Mesenteric fat pad (tissue), 1 donor: ENCODE data around the gene ALDH1A3. TPM values are rescaled to one million over a fixed set of nuclear protein-coding genes. Genes with fewer than 3 reads are reported as not detected.

ENCODE experiments used
- DNase-seq: peaks from one replicate; pipeline ENCODE4 v3.0.0-alpha.2; 2020; ENCODE audit warnings: low spot score
- total RNA-seq: library from RNA; stranded (reverse); fragmentation: NEBNext Ultra II Directional; extraction: Animal tissue kit (Norgen Biotek cat#: 25700); gene quantifications from one replicate; pipeline ENCODE4 v1.2.1, GENCODE V29; 2021
- donor health status: DM: yes; HTN: yes; CAD: no.

The ALDH1A3 gene
- total RNA-seq, 1 donor from 2014 or later, result 194 TPM

DNA sequence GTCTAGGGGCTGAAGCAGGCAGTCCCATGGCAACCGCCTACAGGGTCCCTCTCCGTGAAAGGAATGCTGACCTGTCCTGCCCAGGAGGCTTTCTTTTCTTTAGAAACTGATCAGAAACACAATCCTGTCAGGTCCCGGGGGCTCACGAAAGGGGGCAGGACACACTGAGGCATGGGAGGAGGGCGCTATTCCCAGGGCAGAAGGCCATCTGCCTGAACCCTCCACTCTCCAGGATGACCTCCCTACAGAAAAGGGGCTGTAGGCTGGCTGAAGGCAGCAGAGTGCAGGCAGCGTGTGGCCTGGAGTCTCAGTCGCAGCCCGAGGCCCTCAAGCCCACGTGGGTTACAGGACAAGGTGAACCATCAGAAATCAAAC lies 21.2 kb downstream of the ALDH1A3 start:
- DNase-seq, result peak; percentile 74

DNA sequence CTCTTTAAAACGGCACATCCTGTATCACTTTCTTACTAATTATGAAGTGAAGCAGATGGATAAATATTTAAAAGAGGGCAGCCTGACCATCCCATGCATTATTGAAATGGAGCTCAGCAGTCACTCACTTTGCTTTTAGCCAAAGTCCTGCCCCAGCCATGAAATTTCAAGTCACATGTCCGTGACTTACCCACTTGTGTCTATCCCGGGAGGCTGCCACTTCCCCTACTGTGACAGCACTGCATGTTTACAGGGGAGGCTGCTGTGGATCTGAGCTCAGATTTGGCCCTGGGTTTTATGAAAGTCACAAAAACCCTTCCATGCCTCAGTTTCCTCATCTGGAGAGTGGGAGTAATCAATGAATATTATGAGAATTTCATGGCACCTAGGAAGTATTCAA lies 21.7 kb downstream of the ALDH1A3 start:
- DNase-seq, result peak; percentile 64

DNA sequence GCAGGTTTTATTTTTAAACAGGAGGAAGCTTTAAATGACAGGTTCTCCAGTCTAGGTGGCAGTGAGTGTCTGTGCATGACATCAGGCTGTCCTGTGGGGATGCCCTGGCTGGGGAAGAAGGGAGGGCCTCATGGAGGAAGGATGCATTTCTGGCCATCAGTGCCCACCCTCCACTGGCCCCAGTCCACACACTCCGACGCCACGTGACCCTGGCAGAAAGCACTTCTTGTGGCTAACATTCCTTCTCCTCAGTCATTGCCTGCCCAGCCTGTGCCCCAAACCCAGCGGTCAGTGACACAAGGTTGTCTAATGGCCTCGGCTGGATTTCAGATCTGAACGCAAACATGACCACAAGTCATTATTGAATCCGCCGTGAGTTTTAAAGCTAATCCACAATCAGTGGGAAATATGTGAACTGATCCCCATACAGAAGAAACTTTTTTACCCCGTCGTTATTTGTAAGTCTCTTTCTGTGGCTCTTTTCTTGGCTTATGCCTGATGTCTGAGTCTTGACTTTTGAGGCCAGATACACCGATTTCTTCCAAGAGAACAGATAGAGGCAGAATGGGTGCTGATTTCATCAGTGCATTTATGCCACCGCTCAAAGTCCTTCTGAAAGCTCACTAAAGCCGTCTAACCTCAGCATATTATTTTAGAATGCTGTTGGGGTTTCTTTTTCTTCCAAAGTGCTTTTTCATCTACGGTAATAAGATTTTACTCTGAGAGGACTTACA lies 22.2 kb downstream of the ALDH1A3 start:
- peak; percentile 78 for DNase-seq

DNA sequence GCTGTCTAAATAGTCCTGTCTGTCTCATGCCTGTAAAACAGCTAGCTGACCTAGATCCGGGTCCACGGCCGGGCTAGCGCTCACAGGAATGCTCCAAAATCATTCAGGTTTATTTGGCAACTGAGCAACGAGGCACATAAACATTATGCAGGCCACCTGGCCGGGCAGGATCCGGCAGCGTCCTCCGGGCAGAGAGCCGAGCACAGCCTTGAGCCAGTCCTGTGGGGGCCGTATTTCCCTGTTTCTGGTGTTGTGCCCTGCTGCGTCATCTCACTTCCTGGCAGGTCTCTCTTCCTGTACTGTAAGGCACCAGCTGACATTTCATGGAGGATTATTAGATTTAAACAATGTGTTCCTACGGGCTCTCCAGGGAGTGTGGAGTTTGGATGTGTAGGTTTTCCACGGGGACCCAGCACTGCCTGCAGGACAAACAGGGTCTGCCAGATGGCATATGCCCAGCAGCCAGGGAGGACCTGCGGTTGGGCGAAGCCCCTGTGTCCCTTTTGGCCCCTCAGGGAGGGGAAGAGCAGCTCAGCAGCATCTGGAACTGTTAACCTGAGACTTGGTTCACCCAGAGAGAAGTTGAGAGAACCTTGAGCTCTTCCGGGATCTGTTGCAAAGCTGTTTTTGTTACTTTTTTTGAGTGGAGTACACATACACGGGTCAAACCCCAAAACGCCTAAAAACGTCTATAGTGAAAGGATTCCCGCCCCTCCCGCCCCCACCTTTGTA lies 23.0 kb downstream of the ALDH1A3 start:
- DNase-seq, result peak; percentile 89

DNA sequence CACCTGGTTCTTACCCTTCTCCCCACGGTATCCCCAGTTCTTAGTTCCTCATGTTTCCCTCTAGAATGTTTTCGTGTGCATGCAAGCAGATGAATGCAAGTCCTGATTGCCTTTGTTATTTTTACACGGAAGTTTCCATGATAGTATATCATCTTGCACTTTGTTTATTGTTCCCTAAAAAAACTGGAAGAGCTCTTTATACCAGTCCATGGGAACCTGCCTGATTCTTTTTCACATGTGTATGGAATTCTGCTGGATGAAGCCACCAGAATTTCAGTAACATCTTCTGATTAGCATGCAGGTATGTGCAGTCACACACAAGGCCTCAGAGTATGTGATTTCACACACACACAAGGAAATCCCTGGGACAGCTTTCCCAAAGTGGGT lies 23.5 kb downstream of the ALDH1A3 start:
- DNase-seq, result no peak

DNA sequence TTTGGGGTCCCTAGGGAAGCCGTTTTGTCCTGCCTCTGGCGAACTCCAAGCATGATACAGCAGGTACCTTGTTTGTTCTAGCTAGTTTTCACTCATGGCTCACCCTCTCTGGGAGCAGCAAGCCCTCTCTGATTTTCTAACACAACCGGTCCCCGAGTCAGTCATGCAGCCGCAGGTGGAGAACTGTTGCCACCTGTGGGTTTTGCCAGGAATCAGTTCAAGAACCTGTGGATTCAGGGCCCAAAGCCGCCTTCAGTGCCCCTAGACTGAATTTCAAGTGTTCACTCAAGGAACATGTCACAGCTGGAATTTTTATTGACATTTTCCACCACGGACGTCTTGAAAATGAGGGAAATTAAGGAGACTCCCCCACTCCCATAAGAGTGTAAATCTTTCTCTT lies 26.2 kb downstream of the ALDH1A3 start:
- DNase-seq, result peak; percentile 39

DNA sequence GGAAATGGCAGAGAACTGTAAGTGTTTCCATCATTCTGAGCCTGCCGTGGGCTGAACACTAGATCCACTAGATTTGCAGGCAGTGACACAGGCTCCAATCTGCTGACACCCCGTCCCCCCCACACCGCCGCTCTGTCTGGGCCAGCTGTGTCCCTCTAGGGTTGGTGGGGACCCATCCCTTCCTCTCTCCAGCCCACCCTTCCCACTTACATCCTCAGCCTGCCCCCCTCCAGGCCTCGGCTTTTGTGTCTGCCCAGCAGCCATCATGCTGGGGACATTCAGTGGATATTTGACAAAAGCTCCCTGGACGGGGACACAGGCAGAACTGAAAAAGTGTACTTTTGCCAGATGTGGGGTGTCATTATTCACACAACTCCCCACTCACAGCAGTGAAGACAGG lies 28.8 kb downstream of the ALDH1A3 start:
- peak; percentile 55 for DNase-seq

DNA sequence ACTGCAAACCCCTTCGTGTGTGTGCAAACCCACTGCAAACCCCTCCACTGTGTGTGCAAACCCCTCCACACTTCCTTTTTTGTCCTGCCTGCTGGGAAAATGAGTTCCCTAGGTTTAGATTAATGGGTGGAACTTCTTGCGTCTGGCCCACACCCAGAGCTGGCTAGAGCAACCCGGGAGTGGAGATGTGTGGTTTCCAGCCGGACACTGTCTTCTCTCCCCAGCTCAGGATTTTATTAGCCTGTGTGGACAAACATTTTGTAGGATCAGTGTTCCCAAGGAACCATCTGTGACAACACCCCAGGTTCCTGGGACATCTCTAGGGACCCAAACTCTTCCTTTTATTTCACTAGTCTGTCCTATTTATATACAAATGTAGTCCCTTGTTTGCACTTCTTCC lies 29.9 kb downstream of the ALDH1A3 start:
- no peak for DNase-seq

DNA sequence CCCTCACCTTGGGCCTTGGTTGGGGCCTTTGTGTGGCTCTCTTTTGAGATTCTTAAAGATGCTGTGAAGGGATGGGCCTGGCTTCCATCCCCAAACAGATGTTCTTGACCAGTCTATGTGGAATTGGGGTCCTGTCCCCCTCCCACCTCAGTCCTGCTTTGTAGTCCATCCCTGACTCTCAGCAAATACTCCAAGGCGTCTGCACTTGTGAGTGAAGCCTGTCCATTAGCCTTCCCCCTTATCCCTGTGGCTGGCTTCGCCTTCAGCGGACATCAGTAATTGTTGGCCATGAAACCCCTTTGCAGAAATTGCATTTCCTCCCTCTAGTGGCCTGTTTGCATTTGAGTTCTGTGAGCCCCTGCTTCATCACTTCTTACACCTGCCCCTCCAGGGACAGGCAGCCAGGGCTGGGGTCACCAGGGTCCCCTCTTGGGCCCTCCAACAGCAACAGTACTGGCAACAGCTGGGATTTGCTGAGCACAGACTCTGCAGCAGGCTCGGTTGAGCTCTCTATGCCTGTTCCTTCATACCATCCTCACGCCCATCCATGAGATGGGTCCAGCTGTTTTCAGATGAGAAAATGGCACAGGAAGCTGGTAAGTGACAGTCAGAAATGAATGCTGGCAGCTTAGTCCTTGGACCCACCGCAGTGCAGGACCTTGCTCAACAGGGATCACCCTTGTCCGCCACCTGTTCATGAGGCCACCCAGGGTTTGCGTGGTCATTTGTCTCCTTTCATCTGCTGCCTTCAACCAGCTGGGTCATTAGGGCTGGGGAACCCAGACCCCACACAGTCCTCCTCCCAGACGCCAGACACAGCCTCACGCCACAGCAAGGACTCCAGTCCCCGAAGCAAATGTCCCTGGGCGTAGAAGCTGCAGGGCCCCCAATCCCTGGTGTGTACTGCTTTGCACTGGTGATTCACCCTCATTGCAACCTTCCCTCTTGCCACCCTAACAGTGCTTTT lies 30.6 kb downstream of the ALDH1A3 start:
- peak; percentile 68 for DNase-seq

DNA sequence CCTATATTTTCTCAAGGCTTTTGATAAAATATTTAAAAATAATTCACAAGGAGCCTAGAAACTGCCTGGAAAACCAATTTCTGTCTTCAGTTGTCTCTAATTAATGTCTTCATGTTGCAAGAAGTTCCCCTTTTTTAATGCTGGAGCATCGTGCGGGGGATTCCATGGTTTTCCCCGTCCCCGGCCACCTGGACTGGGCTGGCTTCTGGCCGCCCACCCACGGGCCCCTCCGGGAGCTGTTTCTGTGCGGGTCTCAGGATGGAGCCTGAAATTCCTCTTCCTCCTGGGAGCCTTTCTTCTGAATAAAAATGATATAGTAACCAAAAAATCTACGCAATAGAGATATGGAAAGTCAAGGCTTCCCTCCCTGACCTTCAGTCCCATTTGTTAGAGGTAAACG lies 31.5 kb downstream of the ALDH1A3 start:
- peak; percentile 51 for DNase-seq

DNA sequence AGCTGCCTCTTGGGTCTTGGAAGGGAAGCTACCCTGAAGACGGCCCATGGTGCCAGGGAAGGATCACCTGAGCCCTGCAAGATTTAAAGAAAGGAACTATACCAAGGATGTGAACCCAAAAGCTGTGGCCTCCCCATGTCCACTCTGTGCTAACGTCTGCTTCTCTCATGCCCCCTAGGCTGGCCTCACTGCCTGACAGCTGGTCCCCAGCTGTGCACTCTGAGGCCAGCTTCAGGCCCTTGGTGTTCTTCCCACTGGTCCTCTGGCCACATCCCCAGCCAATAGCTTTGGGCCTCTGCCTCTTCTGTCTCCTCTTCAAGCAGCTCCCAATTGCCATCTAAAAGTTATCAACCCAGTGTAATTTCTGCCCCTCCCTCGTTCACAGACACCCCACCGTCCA lies 34.3 kb downstream of the ALDH1A3 start:
- DNase-seq, result peak; percentile 51

DNA sequence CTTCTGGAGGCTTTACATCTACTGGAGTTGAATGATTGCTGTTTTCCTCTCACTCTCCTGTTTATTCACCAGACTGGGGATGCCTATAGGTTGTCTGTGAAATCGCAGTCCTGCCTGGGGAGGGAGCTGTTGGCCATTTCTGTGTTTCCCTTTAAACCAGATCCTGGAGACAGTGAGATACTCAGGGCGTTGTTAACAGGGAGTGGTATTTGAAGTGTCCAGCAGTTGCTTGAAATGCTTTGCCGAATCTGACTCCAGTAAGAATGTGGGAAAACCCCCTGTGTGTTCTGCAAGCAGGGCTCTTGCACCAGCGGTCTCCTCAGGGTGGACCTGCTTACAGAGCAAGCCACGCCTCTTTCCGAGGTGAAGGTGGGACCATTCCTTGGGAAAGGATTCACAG lies 35.2 kb downstream of the ALDH1A3 start:
- peak; percentile 37 for DNase-seq

DNA sequence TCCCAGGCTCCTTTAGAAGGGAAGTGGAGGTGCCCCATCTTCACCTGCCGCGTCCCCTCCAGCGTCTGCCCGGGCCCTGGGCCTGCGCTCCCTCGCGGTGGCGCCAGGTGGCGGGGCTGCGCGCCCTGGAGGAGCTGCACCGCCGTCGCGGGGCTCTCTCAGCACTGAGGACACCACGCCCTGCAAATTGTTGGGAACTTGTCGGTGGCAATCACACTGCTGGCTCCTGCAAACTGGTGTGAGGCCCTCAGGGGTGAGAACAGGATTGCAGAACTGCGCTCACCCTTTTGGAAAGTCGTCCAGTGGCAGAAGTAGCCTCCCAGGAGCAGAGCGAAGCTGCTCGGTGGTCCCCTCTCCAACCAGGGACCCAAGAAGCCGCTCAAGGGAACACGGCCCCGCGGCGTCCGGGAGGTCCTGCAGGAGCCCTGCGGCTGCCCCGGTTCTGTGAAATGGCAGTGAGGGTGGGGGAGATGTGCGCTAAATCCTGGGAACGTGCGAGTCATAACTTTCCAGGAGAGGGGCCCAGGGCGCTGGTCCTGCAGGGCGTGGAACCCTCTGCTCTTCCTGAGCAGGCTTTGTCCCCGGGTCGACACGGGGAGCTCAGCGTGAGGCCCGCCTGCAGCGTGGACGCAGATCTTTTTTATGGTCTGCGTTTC lies 38.5 kb downstream of the ALDH1A3 start:
- DNase-seq, result peak; percentile 96

DNA sequence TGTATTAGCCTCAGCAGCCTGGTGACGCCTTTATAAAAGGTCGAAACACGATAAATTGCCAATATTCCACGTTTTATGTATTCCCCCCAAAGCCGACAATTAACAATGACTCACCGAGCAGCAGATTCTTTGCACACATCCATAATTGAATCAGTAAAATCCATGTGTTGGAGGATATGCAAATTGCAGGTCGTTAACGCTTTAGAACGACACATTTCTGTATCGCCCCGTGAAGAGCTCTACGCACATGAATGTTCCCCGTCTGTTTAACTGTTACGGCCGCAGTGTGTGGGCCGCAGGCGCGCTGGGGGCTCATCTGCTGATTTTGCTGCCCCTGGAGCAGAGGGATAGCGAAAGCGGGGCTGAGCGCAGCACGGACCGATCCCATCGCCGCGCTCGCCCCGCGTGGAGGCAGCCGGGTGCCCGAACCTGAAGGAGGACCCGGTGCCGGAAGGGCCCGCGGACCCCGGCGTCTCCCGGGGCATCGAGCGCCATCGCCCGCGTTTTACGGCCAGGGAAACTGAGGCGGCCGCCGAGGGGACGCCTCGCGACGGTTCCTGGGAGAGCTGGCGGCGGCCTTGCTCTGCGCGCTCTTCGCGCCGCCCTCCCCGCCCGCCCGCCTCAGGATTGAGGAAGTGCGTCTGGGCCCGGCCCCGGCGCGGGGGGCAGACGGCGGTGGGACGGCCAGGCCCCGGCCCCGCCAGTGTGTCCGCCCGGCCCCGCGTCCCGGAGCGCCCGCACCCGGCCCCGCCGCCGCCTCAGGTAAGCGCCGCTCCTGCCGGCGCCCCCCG lies 39.3 kb downstream of the ALDH1A3 start, which contains the start of gene LRRK1:
Gene LRRK1, plus strand, starts transcription at position 668 of the 791 bp plus-strand sequence. CDS start 5,276 bp downstream, outside the sequence.
- peak; percentile 92 for DNase-seq

DNA sequence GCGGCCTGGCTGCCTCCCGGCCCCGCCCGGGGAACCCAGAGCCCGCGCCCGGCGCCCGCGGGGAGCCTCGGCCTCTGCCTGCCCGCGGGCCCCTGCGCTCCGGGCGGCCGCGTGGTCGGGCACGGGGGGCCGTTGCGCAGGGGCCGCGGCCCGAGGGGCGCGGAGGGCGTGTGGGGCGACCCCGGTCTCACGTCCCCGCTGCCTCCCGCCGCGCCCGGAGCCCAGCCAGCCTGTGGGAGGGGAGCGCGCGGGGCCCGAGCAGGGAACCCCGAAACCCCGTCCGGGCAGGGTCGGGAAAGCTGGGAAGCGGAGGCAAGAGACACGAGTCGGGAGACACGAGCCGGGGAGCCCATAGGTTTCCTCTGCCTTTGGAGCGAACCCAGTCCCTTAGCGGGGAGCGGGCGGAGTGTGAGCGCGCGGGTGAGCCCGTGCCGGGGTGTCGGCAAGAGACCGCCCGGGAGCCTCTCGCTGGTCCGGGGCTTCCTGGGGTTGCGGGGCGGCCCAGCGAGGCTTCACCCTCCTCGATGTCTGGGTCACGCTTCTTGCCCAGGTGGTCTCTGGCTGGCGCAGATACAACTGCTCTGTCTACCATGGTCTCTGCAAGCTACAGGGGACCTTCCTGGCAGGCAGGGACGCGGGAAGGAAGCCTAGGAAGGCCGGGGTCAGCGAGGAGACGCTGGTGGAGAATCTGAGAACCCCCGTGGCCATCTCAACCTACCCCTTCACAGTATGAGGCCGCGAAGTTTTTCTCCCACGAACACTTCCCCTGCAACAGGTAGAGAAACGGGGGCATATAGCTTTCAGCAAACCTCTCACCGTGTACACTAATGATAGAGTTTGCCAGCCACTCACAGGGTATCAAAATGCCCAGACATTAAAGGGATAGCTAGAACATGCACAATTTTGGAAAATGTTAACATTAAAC lies 40.1 kb downstream of the ALDH1A3 start:
- DNase-seq, result peak; percentile 89

DNA sequence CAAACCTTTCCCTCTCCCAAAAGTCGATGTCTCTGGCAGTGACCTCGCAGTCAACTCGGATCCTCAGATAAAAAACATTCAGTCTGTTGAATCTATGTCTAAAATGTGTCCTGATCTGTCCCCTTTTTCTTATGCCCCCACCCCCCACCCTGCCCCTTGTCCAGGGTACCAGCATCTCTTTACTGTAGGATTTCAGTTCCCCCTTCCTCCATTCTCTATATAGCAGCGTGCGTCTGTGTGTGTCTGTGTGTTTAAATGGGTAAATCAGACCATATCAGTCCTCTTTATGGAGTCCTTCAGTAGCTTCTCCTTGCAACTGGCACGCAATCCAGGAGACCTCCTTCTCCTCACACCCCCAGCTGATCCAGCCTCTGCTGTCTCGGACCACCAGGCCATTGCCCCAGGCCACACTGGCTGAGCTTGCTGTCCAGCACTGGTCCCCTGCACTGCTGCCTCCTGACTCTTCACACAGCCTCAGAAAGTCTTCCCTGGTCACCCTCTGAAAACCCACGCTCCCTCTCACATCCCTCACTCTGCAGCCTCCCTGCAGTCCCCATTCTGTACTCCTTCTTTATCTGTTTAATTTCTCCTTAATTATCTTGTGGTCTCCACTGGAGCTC lies 41.0 kb downstream of the ALDH1A3 start:
- DNase-seq, result peak; percentile 84

DNA sequence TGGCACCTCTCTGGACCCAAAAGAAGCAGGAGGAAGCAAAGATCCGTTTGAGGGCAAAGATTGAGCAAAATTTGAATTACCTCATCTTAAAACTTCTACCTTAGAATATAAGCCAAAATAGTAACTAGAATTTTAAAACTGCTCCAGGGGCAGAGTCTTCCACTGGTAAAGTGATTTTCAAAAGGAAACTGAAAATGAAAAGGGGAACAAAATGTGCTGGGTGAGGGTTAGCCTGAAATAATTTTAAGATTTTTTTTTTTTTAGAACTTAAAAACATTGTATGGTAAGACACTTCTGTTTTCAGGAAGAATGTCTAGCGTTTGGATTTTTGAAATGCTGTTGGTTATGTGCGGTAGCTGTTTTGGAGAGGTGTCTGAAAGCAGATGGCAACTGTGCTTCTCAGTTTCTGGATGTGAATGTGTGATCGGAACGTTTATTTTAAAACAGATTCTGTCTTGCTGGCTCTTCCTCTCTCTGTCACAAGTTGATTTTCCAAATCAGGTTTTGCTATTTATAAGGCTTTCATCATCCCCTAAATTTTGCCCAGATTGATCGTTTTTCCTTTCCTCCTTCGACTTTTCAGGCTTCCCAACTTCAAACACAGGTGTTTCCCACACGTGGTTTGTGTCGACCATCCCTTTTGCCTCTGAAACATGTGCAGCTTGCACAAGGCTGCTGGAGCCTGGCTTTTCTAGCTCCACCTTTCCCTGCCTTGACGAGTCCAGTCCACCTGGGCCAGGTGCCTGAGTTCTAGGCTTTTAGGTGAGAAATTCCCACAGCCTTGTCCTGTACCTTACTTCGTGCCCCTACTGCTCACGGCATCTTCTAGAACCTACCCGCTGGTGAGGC lies 42.8 kb downstream of the ALDH1A3 start:
- DNase-seq, result peak; percentile 64

DNA sequence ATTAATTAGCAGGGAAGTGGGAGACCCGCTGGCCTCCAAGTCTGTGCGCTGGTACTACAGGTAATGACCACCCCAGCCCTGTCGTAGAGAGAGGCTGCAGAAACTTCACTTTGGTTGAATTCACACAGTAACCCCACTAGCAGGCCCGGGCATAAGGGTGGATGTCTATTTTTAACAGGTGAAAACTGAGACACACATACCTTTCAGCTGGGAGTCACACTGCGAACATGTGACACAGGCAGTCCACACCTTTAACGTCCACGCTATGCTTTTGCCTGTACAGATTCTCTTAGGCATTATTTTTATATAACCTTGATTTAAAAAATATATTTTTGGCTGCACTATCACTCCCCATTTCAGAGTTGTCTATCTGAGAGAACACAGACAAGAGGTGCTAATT lies 43.4 kb downstream of the ALDH1A3 start:
- DNase-seq, result no peak
